Stimulated activated memory B cell treated with anti-CD40 and anti-IgM and Interleukin-4, amounts not matched to agents 10 μg/mL and 1 μg/mL and 100 μg/mL, for 72 hours (primary cell): ENCODE measurements around the gene NOSTRIN.
"Not testable (repeated sequence)": the region's sequence is repeated elsewhere in the genome, so short reads cannot be mapped to it uniquely, and the experiment has no call there.

Experiments used
- ATAC-seq: fragments of 150-1000 bp; cut with Tn5 transposase; 2 replicates; pipeline ENCODE4 v1.10.0; 2021
- H3K27ac Mint-ChIP-seq: one replicate; pipeline ENCODE4 v1.8.0; 2022; ENCODE audit warnings: mild to moderate bottlenecking, mixed read lengths
- H3K27me3 Mint-ChIP-seq: one replicate; pipeline ENCODE4 v1.8.0; 2022; ENCODE audit warnings: mixed read lengths
- H3K36me3 Mint-ChIP-seq: one replicate; pipeline ENCODE4 v1.8.0; 2022; ENCODE audit warnings: mixed read lengths
- H3K4me1 Mint-ChIP-seq: one replicate; pipeline ENCODE4 v1.8.0; 2022; ENCODE audit warnings: mixed read lengths
- H3K4me3 Mint-ChIP-seq: one replicate; pipeline ENCODE4 v1.8.0; 2022; ENCODE audit warnings: mild to moderate bottlenecking, moderate library complexity, mixed read lengths
- H3K9me3 Mint-ChIP-seq: one replicate; pipeline ENCODE4 v1.8.0; 2022; ENCODE audit warnings: mixed read lengths

NOSTRIN gene

DNA sequence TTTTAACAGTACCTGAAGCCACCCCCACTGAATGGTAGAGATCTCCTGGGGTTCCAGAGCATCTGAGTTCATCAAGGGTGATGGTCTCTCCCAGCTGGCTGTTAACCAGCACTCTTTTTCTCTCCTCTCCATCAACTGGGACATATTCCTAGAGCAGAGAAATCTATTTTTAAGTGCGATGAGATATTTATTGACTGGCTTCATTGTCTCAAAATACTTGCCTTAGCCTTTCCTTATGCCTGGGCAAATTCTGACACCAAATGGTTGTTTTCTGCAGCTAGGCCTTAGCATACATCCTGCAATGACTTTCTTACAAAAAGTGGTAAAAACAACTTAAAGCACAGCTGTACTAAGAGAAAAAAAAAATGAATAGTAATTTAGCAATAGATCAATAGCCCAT, 19.6 kb downstream of the NOSTRIN start:
- no peak for ATAC-seq
- no peaks in the 10 kb centered on the region for H3K9me3 Mint-ChIP-seq
- no peaks in the 10 kb centered on the region for H3K27me3 Mint-ChIP-seq
- H3K27ac Mint-ChIP-seq = no peak overlapping the region
- H3K4me1 Mint-ChIP-seq = no peaks in the 10 kb centered on the region
- H3K36me3 Mint-ChIP-seq = no peaks in the 10 kb centered on the region
- H3K4me3 Mint-ChIP-seq = no peak overlapping the region

GRCh38 chr2:168825126-168825525, 22.7 kb downstream of the NOSTRIN start:
- no peaks in the 10 kb centered on the region for H3K36me3 Mint-ChIP-seq
- no peaks in the 10 kb centered on the region for H3K4me1 Mint-ChIP-seq
- ATAC-seq = no peak
- no peak overlapping the region for H3K27ac Mint-ChIP-seq
- H3K9me3 Mint-ChIP-seq = no peaks in the 10 kb centered on the region
- no peak overlapping the region for H3K4me3 Mint-ChIP-seq
- H3K27me3 Mint-ChIP-seq = no peaks in the 10 kb centered on the region

DNA sequence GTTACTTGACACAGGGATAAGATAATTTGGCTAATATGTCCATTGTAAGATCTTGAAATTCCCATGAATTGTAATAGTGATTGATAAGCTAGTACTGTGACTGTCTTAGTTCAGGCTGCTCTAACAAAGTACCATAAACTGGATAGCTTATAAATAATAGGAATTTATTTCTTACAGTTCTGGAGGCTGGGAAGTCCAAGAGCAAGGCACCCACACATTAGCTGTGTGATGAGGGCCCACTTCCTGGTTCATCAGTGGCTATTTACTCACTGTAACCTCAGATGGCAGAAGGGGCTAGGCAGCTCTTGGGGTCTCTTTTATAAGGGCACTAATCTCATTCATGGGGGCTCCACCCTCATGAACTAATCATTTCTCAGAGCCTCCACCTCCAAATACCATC, 28.5 kb downstream of the NOSTRIN start:
- no peak for ATAC-seq
- no peaks in the 10 kb centered on the region for H3K27me3 Mint-ChIP-seq

GRCh38 chr2:168831662-168832061, 29.2 kb downstream of the NOSTRIN start:
- Mint-ChIP-seq H3K9me3 (no peaks in the 10 kb centered on the region), H3K4me1 (no peaks in the 10 kb centered on the region), H3K36me3 (no peaks in the 10 kb centered on the region), H3K4me3 (no peak overlapping the region), H3K27ac (no peak overlapping the region), H3K27me3 (no peaks in the 10 kb centered on the region)
- no peak for ATAC-seq

More for the DNA sequence above, 28.5 kb downstream of the NOSTRIN start:
- no peaks in the 10 kb centered on the region for H3K36me3 Mint-ChIP-seq
- H3K27ac Mint-ChIP-seq = no peak overlapping the region
- no peaks in the 10 kb centered on the region for H3K4me1 Mint-ChIP-seq
- H3K9me3 Mint-ChIP-seq = no peaks in the 10 kb centered on the region
- H3K4me3 Mint-ChIP-seq = no peak overlapping the region

GRCh38 chr2:168835969-168836368, 33.5 kb downstream of the NOSTRIN start:
- Mint-ChIP-seq H3K36me3 (no peaks in the 10 kb centered on the region), H3K27me3 (no peaks in the 10 kb centered on the region), H3K27ac (no peak overlapping the region), H3K4me3 (no peak overlapping the region), H3K4me1 (no peaks in the 10 kb centered on the region), H3K9me3 (peaks cover 3% of the 10 kb centered on the region)
- ATAC-seq = no peak

- no peak overlapping the region for H3K4me3 Mint-ChIP-seq
- H3K27ac Mint-ChIP-seq = no peak overlapping the region
- ATAC-seq = no peak
- H3K36me3 Mint-ChIP-seq = no peaks in the 10 kb centered on the region
- no peaks in the 10 kb centered on the region for H3K4me1 Mint-ChIP-seq
- H3K27me3 Mint-ChIP-seq = no peaks in the 10 kb centered on the region
- peaks cover 3% of the 10 kb centered on the region for H3K9me3 Mint-ChIP-seq
Observed at GRCh38 chr2:168841445-168841844, 39.0 kb downstream of the NOSTRIN start.

DNA sequence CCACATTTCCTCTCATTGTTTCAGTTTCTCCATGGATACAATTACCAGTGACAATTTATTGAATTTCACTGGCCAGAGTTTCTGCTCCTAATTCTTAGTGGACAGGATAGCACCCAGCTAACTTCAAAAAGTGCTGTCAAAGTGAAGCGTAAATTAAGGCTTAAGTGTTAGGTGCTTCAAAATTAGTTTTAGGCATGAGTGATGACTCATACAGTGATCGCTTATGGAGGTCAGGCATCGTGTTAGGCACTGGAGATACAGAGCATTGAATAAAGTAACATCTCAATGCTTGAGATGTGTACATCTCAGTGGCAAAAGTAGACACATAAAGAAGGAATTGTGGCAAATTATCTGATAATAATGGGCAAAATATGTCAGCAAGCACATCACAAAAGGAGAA, 40.8 kb downstream of the NOSTRIN start:
- no peaks in the 10 kb centered on the region for H3K9me3 Mint-ChIP-seq
- H3K4me1 Mint-ChIP-seq = no peaks in the 10 kb centered on the region
- no peak overlapping the region for H3K27ac Mint-ChIP-seq
- H3K36me3 Mint-ChIP-seq = no peaks in the 10 kb centered on the region
- H3K27me3 Mint-ChIP-seq = no peaks in the 10 kb centered on the region
- H3K4me3 Mint-ChIP-seq = no peak overlapping the region
- ATAC-seq = no peak

- no peak for ATAC-seq
- no peaks in the 10 kb centered on the region for H3K9me3 Mint-ChIP-seq
- no peak overlapping the region for H3K4me3 Mint-ChIP-seq
- no peak overlapping the region for H3K27ac Mint-ChIP-seq
- H3K36me3 Mint-ChIP-seq = no peaks in the 10 kb centered on the region
- H3K27me3 Mint-ChIP-seq = no peaks in the 10 kb centered on the region
- no peaks in the 10 kb centered on the region for H3K4me1 Mint-ChIP-seq
Observed at GRCh38 chr2:168848225-168848624, 45.8 kb downstream of the NOSTRIN start.

- peak; percentile 34 for ATAC-seq
- H3K9me3 Mint-ChIP-seq = no peaks in the 10 kb centered on the region
- no peaks in the 10 kb centered on the region for H3K27me3 Mint-ChIP-seq
- no peaks in the 10 kb centered on the region for H3K36me3 Mint-ChIP-seq
- H3K4me1 Mint-ChIP-seq = no peaks in the 10 kb centered on the region
- no peak overlapping the region for H3K4me3 Mint-ChIP-seq
- no peak overlapping the region for H3K27ac Mint-ChIP-seq
Observed at GRCh38 chr2:168849610-168850009, 47.2 kb downstream of the NOSTRIN start.

GRCh38 chr2:168850846-168851245, 48.4 kb downstream of the NOSTRIN start:
- no peak overlapping the region for H3K4me3 Mint-ChIP-seq
- no peaks in the 10 kb centered on the region for H3K36me3 Mint-ChIP-seq
- H3K9me3 Mint-ChIP-seq = no peaks in the 10 kb centered on the region
- no peaks in the 10 kb centered on the region for H3K27me3 Mint-ChIP-seq
- H3K27ac Mint-ChIP-seq = no peak overlapping the region
- no peak for ATAC-seq
- no peaks in the 10 kb centered on the region for H3K4me1 Mint-ChIP-seq

DNA sequence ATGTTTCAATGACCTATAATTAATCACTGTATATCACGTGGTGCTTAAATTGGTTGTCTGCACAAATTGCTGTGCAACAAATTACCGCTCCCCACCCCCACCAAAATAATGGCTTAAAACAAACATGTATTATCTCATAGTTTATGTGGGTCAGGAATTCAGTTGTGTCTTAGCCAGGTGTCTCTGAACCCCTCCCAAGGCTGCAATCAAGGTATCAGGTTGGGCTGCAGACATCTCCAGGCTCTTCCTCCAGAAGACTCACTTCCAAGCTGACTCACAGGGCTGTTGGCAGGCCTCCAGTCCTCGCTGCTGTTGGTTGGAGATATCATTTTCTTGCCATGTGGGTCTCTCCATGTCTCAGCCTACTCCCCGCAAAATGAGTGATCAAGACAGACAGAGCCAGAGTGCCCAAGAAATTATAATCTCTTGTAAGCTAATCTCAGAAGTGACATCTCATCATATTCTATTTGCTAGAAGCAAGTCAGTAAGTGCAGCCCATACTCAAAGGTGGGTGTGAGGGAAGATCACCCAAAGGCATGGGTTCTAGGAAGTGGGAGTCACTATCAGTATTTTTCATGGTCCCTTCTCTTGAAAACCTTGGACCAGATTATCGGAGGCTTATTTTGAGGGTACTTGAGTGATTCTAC, 49.4 kb downstream of the NOSTRIN start:
- Mint-ChIP-seq H3K4me3 (no peak overlapping the region), H3K4me1 (no peaks in the 10 kb centered on the region), H3K27me3 (no peaks in the 10 kb centered on the region), H3K27ac (no peak overlapping the region), H3K36me3 (no peaks in the 10 kb centered on the region), H3K9me3 (no peaks in the 10 kb centered on the region)
- no peak for ATAC-seq

GRCh38 chr2:168852481-168852880, 50.0 kb downstream of the NOSTRIN start:
- no peak for ATAC-seq
- H3K4me1 Mint-ChIP-seq = no peaks in the 10 kb centered on the region
- no peak overlapping the region for H3K4me3 Mint-ChIP-seq
- no peaks in the 10 kb centered on the region for H3K27me3 Mint-ChIP-seq
- no peaks in the 10 kb centered on the region for H3K9me3 Mint-ChIP-seq
- no peak overlapping the region for H3K27ac Mint-ChIP-seq
- no peaks in the 10 kb centered on the region for H3K36me3 Mint-ChIP-seq

- H3K27me3 Mint-ChIP-seq = no peaks in the 10 kb centered on the region
- H3K4me1 Mint-ChIP-seq = no peaks in the 10 kb centered on the region
- ATAC-seq = no peak
- H3K27ac Mint-ChIP-seq = no peak overlapping the region
- no peaks in the 10 kb centered on the region for H3K9me3 Mint-ChIP-seq
- H3K36me3 Mint-ChIP-seq = no peaks in the 10 kb centered on the region
- H3K4me3 Mint-ChIP-seq = no peak overlapping the region
Observed at GRCh38 chr2:168853471-168853870, 51.0 kb downstream of the NOSTRIN start.

DNA sequence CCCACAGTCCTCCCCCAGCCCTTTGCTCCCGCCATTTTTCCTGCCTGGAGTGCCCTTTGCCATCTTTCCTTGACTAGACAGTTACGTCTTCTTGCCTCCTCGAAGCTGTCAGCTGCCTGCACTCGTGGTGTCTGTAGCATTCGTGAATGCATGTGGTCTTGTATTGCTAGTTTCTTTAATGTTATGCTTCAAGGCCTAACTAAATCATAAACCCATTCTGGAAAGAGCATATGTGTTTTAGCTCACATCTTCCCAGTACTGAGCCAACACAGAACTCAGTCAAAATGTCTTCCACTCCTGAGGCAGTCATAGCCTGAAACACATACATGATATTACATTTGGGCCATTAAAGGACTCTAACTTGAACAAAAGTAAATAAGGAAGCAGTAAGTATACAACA, 52.2 kb downstream of the NOSTRIN start:
- Mint-ChIP-seq H3K4me1 (no peaks in the 10 kb centered on the region), H3K27ac (no peak overlapping the region), H3K4me3 (no peak overlapping the region), H3K9me3 (no peaks in the 10 kb centered on the region), H3K36me3 (no peaks in the 10 kb centered on the region), H3K27me3 (no peaks in the 10 kb centered on the region)
- no peak for ATAC-seq

- Mint-ChIP-seq H3K4me1 (no peaks in the 10 kb centered on the region), H3K4me3 (no peak overlapping the region), H3K9me3 (no peaks in the 10 kb centered on the region), H3K27ac (no peak overlapping the region), H3K27me3 (no peaks in the 10 kb centered on the region), H3K36me3 (no peaks in the 10 kb centered on the region)
- no peak for ATAC-seq
Observed at GRCh38 chr2:168855601-168856000, 53.2 kb downstream of the NOSTRIN start.

- H3K27me3 Mint-ChIP-seq = no peaks in the 10 kb centered on the region
- H3K9me3 Mint-ChIP-seq = no peaks in the 10 kb centered on the region
- no peak overlapping the region for H3K27ac Mint-ChIP-seq
- no peak overlapping the region for H3K4me3 Mint-ChIP-seq
- ATAC-seq = no peak
- H3K4me1 Mint-ChIP-seq = no peaks in the 10 kb centered on the region
- no peaks in the 10 kb centered on the region for H3K36me3 Mint-ChIP-seq
Observed at GRCh38 chr2:168858146-168858545, 55.7 kb downstream of the NOSTRIN start.

DNA sequence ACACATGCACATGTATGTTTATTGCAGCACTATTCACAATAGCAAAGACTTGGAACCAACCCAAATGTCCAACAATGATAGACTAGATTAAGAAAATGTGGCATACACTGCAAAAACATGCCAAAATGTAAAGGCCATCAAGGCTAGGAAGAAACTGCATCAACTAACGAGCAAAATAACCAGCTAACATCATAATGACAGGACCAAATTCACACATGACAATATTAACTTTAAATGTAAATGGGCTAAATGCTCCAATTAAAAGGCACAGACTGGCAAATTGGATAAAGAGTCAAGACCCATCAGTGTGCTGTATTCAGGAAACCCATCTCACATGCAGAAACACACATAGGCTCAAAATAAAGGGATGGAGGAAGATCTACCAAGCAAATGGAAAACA, 64.7 kb downstream of the NOSTRIN start:
- H3K9me3 Mint-ChIP-seq = not testable (repeated sequence)

More for the DNA sequence above, 64.7 kb downstream of the NOSTRIN start:
- H3K27me3 Mint-ChIP-seq, H3K36me3 Mint-ChIP-seq, ATAC-seq, H3K4me1 Mint-ChIP-seq, H3K27ac Mint-ChIP-seq, H3K4me3 Mint-ChIP-seq: not testable (repeated sequence)
